Measurements from ENCODE around the gene CPNE8. TPM values are rescaled to one million over a fixed set of nuclear protein-coding genes. Genes with fewer than 3 reads are reported as not detected.
A peak's percentile ranks its signal among the peaks of the same experiment; 100 is the strongest.

CPNE8 gene
- total and polyA plus RNA-seq, 10 of the 15 experiments (the other 5 are each of a cell fraction or from before 2014, with no cell fraction given): 11.3 to 38.4 (median 18.9) TPM

- TF ChIP-seq NKRF (conservative IDR thresholded peaks at IDR 0.05): peak; percentile 70; the same call in 1 of the 2 replicates
- peak; percentile 21 for TF ChIP-seq SP1 (IDR thresholded peaks at IDR 0.05; ENCODE audit: low read depth, low read length)
- peak; percentile 89 for TF ChIP-seq MLLT1 (IDR thresholded peaks at IDR 0.05)
- TF ChIP-seq SRF (IDR thresholded peaks at IDR 0.05; ENCODE audit: low read depth in 2 of 2, low read length in 2 of 2): 0 out of 4 replicates have a peak, but pooled peaks of 1 of the 2 experiments have one; percentile 47
- peak; percentile 95 for TF ChIP-seq TCF12 (IDR thresholded peaks at IDR 0.05; ENCODE audit: low read depth, low read length)
- TF ChIP-seq E4F1 (IDR thresholded peaks at IDR 0.05; ENCODE audit: borderline replicate concordance, partially characterized antibody): no peak
- peak; percentile 51; the same call in 1 of the 2 replicates for TF ChIP-seq ATF7 (IDR thresholded peaks at IDR 0.05; ENCODE audit: low read depth)
- TF ChIP-seq BRCA1 (IDR thresholded peaks at IDR 0.05; ENCODE audit: low read depth, low read length): no peak
- no peak for TF ChIP-seq FOXK2 (IDR thresholded peaks at IDR 0.05)
- no peak for TF ChIP-seq ESRRA (IDR thresholded peaks at IDR 0.05; ENCODE audit: low read length)
- peak; percentile 87; the same call in 1 of the 2 replicates for TF ChIP-seq GATAD2B (conservative IDR thresholded peaks at IDR 0.05; ENCODE audit: low read depth)
- 0 out of 2 replicates have a peak, but pooled peaks have one; percentile 16 for TF ChIP-seq CHD2 (IDR thresholded peaks at IDR 0.05; ENCODE audit: borderline replicate concordance, low read depth, low read length)
- peak; percentile 95 for TF ChIP-seq EED (IDR thresholded peaks at IDR 0.05; ENCODE audit: low read depth)
- no peak for TF ChIP-seq ZNF274 (IDR thresholded peaks at IDR 0.05; ENCODE audit: insufficient read depth, insufficient read length)
- no peak for TF ChIP-seq ELK1 (IDR thresholded peaks at IDR 0.05; ENCODE audit: low read depth, low read length)
- TF ChIP-seq NFYA (IDR thresholded peaks at IDR 0.05; ENCODE audit: borderline replicate concordance, low read depth, low read length): no peak
- TF ChIP-seq BCL3 (IDR thresholded peaks at IDR 0.05; ENCODE audit: borderline replicate concordance, insufficient read depth, low read depth, low read length, poor library complexity, severe bottlenecking): no peak
- peak; percentile 79 for TF ChIP-seq RUNX3 (IDR thresholded peaks at IDR 0.05; ENCODE audit: low read length)
- peak; percentile 8; the same call in 1 of the 2 replicates for TF ChIP-seq BCL11A (IDR thresholded peaks at IDR 0.05; ENCODE audit: low read depth, low read length)
- peak; percentile 33; the same call in 1 of the 2 replicates for TF ChIP-seq RB1 (IDR thresholded peaks at IDR 0.05; ENCODE audit: borderline replicate concordance)
- TF ChIP-seq NR2C1 (IDR thresholded peaks at IDR 0.05): no peak
- TF ChIP-seq MXI1 (IDR thresholded peaks at IDR 0.05; ENCODE audit: low read depth, low read length): peak; percentile 58
These were observed 1.2 kb upstream of the CPNE8 start (continued) for GRCh38 chr12:38906482-38907200.
